ENCODE results near the gene HEATR9. TPM values are rescaled to one million over a fixed set of nuclear protein-coding genes. Genes with fewer than 3 reads are reported as not detected.

HEATR9 gene
- total RNA-seq, 1 donor from 2014 or later = not detected

DNA sequence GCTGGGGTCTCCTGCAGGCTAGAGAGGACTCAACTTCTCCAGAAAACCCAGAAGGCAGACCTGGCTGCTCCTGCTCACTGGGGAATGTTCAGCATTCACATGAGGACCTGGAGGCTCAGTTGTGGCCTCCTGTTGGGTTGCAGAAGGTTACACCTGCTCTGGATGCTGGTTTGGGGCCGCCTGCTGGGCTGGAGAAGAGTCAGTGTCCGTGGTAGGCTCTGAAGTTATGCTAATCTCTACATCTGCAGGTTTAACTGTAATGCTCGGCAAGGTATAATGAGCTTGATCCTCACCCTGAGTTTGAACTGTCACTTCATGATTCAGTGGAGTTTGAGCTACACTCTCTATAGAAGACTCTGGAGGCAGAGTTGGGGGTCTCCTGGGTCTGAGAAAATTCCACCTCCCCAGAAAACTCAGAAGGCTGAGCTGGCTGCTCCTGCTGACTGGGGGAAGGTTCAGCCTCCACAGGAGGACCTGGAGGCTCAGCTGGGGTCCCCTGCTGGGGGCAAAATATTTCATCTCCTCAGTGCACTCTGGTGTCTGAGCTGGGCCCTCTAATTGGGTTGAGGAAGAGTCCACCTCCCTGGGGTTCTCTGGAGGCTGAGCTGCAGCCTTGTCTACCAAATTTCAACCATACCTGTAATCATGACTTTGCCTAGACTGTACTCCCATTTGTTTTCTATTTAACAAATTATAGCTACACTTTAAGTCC, 38.4 kb upstream of the HEATR9 start:
- Histone ChIP-seq H3K27ac (no peak overlapping the region), H3K4me1 (no peaks in the 10 kb centered on the region), H3K9me3 (no peaks in the 10 kb centered on the region), H3K27me3 (no peaks in the 10 kb centered on the region), H3K4me3 (no peak overlapping the region), H3K36me3 (no peaks in the 10 kb centered on the region)
- DNase-seq (ENCODE audit: extremely low spot score in 2 of 2) = no peak
- TF ChIP-seq POLR2A (IDR thresholded peaks at IDR 0.05) = no peak
- no peak for TF ChIP-seq POLR2AphosphoS5 (IDR thresholded peaks at IDR 0.05; ENCODE audit: insufficient read depth in 1 of 2, low read depth in 1 of 2)
- TF ChIP-seq, protein P1, sequence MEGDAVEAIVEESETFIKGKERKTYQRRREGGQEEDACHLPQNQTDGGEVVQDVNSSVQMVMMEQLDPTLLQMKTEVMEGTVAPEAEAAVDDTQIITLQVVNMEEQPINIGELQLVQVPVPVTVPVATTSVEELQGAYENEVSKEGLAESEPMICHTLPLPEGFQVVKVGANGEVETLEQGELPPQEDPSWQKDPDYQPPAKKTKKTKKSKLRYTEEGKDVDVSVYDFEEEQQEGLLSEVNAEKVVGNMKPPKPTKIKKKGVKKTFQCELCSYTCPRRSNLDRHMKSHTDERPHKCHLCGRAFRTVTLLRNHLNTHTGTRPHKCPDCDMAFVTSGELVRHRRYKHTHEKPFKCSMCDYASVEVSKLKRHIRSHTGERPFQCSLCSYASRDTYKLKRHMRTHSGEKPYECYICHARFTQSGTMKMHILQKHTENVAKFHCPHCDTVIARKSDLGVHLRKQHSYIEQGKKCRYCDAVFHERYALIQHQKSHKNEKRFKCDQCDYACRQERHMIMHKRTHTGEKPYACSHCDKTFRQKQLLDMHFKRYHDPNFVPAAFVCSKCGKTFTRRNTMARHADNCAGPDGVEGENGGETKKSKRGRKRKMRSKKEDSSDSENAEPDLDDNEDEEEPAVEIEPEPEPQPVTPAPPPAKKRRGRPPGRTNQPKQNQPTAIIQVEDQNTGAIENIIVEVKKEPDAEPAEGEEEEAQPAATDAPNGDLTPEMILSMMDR (IDR thresholded peaks at IDR 0.05) = no peak
- intact Hi-C loops (cut with DNase I) = no loop called here

DNA sequence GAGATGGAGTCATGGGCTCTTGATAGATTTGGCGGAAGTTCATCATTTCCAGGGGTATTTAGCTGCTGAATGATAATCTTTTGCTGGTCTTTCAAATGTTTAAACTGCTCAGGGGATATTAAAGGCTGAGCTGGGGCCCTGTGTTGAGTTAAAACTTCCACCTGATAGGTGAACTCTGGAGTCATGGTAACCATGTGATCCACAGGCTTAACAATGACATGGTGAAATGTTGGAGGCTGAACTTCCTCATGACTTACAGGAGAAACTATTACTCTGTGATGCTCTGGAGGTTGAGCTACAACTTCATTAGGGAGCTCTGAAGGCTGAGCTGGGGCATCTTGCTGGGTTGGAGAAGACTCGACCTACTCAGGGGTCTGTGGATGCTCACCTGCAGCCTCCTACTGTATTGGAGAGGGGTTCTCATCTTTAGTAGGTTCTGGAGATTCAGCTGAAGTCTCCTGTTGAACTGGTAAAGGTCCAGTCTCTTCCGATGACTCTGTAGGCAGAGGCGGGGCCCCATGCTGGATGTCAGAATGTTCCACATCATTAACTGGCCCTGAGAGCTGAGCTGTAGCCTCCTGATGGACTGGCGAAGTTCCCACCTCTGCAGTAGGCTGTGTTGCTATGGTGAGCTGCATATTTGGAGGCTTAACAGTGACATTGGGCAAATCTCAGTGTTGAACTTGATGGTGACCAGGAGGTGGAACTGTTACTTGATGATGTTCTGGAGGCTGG, 37.7 kb upstream of the HEATR9 start:
- Histone ChIP-seq H3K4me1 (no peaks in the 10 kb centered on the region), H3K27ac (no peak overlapping the region), H3K4me3 (no peak overlapping the region), H3K27me3 (no peaks in the 10 kb centered on the region), H3K36me3 (no peaks in the 10 kb centered on the region), H3K9me3 (no peaks in the 10 kb centered on the region)
- intact Hi-C loops (cut with DNase I) = no loop called here
- TF ChIP-seq POLR2AphosphoS5 (IDR thresholded peaks at IDR 0.05; ENCODE audit: insufficient read depth in 1 of 2, low read depth in 1 of 2) (no peak), POLR2A (IDR thresholded peaks at IDR 0.05) (no peak)
- TF ChIP-seq, protein P1 (IDR thresholded peaks at IDR 0.05) = no peak
- DNase-seq (ENCODE audit: extremely low spot score in 2 of 2) = no peak

DNA sequence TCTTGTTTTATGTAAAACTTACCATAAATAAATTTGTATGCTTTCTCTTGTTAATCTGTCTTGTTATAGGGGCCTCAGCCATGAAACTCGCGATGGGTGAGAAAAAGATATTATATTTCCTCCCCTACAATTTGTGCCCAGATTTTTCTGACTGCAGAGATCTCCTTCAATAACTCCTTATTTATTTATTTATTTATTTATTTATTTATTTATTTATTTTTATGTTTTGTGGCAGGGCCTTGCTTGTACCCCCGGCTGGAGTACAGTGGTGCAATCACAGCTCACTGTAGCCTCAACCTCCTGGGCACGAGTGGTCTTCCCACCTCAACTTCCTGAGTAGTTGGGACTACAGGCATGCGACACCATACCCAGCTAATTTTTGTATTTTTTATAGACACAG, 34.8 kb upstream of the HEATR9 start:
- Histone ChIP-seq H3K4me1 (no peaks in the 10 kb centered on the region), H3K4me3 (no peak overlapping the region), H3K27ac (no peak overlapping the region), H3K9me3 (no peaks in the 10 kb centered on the region), H3K27me3 (no peaks in the 10 kb centered on the region), H3K36me3 (no peaks in the 10 kb centered on the region)
- DNase-seq (ENCODE audit: extremely low spot score in 2 of 2) = no peak
- TF ChIP-seq POLR2AphosphoS5 (IDR thresholded peaks at IDR 0.05; ENCODE audit: insufficient read depth in 1 of 2, low read depth in 1 of 2) = no peak
- no peak for TF ChIP-seq POLR2A (IDR thresholded peaks at IDR 0.05)
- TF ChIP-seq, protein P1 (IDR thresholded peaks at IDR 0.05) = no peak
- intact Hi-C loops (cut with DNase I) = no loop called here

DNA sequence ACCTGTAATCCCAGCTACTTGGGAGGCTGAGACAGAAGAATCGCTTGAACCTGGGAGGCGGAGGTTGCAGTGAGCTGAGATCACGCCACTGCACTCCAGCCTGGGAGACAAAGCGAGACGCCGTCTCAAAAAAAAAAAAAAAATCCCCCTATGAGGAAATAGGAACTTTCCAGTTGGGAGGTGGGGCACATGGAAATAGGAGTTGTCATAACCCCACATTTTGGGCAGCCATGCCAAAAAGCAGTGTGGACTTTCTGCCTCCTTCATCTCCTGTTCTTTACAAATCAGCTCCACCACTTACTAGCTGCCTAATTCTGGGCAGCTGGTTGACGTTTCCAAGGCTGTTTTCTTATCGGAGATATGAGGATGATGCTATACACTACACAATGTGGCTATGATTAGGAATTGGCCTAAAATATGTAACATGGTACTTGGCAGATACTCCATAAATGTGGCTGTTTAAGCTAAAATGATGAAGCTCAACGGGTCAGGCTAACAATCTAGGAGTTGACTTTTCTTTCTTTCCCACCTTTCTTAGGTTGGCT, 33.0 kb upstream of the HEATR9 start:
- Histone ChIP-seq H3K36me3 (no peaks in the 10 kb centered on the region), H3K27me3 (no peaks in the 10 kb centered on the region), H3K27ac (no peak overlapping the region), H3K4me3 (no peak overlapping the region), H3K4me1 (no peaks in the 10 kb centered on the region), H3K9me3 (no peaks in the 10 kb centered on the region)
- DNase-seq (ENCODE audit: extremely low spot score in 2 of 2) = no peak
- TF ChIP-seq POLR2A (IDR thresholded peaks at IDR 0.05) = no peak
- TF ChIP-seq, protein P1 (IDR thresholded peaks at IDR 0.05) = no peak
- no peak for TF ChIP-seq POLR2AphosphoS5 (IDR thresholded peaks at IDR 0.05; ENCODE audit: insufficient read depth in 1 of 2, low read depth in 1 of 2)
- intact Hi-C loops (cut with DNase I) = no loop called here
